Kidney glomerular epithelial cell (primary cell): ENCODE measurements around the gene MTAP.

Experiments used
- DNase-seq: peaks from one replicate; lab custom pipeline; 2025; lab: John Stamatoyannopoulos, UW

The MTAP gene

GRCh38 chr9:21969951-21970799, 167.7 kb downstream of the MTAP start:
- DNase-seq: no peak

GRCh38 chr9:21970800-21971640, 168.6 kb downstream of the MTAP start:
- no peak for DNase-seq

- DNase-seq: no peak
Observed at GRCh38 chr9:21972361-21972760, 169.9 kb downstream of the MTAP start.

GRCh38 chr9:21974343-21974721, 171.9 kb downstream of the MTAP start:
- peak; percentile 22 for DNase-seq

DNA sequence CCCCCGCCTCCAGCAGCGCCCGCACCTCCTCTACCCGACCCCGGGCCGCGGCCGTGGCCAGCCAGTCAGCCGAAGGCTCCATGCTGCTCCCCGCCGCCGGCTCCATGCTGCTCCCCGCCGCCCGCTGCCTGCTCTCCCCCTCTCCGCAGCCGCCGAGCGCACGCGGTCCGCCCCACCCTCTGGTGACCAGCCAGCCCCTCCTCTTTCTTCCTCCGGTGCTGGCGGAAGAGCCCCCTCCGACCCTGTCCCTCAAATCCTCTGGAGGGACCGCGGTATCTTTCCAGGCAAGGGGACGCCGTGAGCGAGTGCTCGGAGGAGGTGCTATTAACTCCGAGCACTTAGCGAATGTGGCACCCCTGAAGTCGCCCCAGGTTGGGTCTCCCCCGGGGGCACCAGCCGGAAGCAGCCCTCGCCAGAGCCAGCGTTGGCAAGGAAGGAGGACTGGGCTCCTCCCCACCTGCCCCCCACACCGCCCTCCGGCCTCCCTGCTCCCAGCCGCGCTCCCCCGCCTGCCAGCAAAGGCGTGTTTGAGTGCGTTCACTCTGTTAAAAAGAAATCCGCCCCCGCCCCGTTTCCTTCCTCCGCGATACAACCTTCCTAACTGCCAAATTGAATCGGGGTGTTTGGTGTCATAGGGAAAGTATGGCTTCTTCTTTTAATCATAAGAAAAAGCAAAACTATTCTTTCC, 172.4 kb downstream of the MTAP start:
- DNase-seq: peak; percentile 54

DNA sequence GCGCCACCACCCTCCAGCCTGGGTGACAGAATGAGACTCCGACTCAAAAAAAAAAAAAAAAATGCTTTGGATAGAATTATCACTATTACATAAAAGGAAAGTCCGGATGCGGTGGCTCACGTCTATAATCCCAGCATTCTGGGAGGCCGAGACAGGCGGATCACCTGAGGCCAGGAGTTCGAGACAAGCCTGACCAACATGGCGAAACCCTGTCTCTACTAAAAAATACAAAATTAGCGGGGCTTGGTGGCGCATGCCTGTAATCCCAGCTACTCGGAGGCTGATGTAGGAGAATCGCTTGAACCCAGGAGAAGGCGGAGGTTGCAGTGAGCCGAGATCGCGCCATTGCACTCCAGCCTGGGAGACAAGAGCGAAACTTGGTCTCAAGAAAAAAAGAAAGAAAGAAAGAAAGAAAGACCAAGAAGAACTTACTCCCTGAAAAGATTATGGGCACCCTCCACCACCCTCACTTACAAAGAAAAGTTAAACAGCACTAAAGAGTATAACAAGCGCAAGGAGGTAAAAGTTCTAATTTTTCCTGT, 174.0 kb downstream of the MTAP start:
- no peak for DNase-seq

GRCh38 chr9:21982391-21982790, 180.0 kb downstream of the MTAP start:
- no peak for DNase-seq

- DNase-seq: no peak
Observed at GRCh38 chr9:21982861-21983560, 180.6 kb downstream of the MTAP start.

DNA sequence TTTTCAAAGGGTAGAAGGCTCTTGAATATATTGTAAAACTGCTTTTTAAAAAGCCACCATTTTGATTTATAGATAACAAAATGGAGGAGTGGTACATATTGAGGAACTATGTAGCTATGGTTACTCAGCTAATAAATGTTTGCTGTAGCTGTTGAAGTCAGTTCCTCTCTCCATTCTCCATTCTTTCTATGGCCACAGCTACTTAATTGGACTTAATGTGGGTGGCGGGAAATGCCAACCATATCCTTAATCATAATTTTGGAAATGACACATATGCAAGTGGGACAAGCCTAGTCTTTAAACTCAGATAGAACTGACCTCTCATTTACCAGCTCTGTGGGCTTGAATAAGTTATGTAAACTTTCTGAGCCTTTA, 181.1 kb downstream of the MTAP start:
- no peak for DNase-seq

DNA sequence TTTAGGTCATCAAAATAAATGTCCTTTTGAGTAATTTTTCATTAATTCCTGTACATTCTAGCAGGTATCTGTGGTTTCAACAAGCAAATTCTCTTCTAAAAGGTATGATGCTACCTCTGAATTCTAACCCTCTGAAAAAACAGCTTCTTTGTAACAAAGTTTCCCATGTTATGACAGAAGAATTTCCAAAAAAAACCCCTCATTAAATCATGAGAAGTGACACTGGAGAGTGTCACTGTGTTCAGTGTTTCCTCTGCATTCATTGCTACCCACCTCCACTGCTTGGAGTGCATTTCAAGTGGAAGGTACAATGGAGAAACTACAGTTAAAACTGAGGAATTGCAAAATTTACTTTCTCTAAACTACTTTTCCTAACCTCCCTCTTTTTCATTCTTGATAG, 181.7 kb downstream of the MTAP start:
- DNase-seq: no peak

GRCh38 chr9:21985964-21986667, 183.7 kb downstream of the MTAP start:
- no peak for DNase-seq
